GM12878 (cell line): Measurements from ENCODE around the gene GIMAP8. TPM values are rescaled to one million over a fixed set of nuclear protein-coding genes. Genes with fewer than 3 reads are reported as not detected.

Experiments used
- CBX3 ChIP-seq: fragments of 200-600 bp; sonication (generic); IDR thresholded peaks from 2 replicates; pipeline ENCODE4 v1.6.1; 2016; ENCODE audit warnings: low read depth, borderline replicate concordance
- ESRRA ChIP-seq: IDR thresholded peaks from 2 replicates; pipeline ENCODE4 v1.6.1; 2012; ENCODE audit warnings: mild to moderate bottlenecking, low read length, improper control_type of control experiment
- IKZF1 ChIP-seq: fragments of 450-650 bp; conservative IDR thresholded peaks from 2 replicates; pipeline ENCODE4 v1.6.1; 2017; ENCODE audit warnings: antibody characterized with exemption, mild to moderate bottlenecking
- MTA2 ChIP-seq: fragments of 450-650 bp; IDR thresholded peaks from 2 replicates; pipeline ENCODE4 v1.6.1; 2016; ENCODE audit warnings: low read depth, mild to moderate bottlenecking, moderate library complexity
- PAX8 ChIP-seq: fragments of 450-650 bp; IDR thresholded peaks from 2 replicates; pipeline ENCODE4 v1.6.1; 2017; ENCODE audit warnings: mild to moderate bottlenecking, moderate library complexity
- PRDM15 ChIP-seq: fragments of 450-650 bp; formaldehyde crosslinking; IDR thresholded peaks from 2 replicates; pipeline ENCODE4 v1.4.0; 2020; ENCODE audit warnings: mild to moderate bottlenecking, moderate library complexity
- SPI1 ChIP-seq: IDR thresholded peaks from 2 replicates; pipeline ENCODE4 v1.6.1; 2011; ENCODE audit warnings: low read depth, mild to moderate bottlenecking, low read length, moderate library complexity, borderline replicate concordance; ENCODE audit not compliant: insufficient read depth
- SUZ12 ChIP-seq: fragments of 200-600 bp; sonication (generic); IDR thresholded peaks from one replicate; pipeline ENCODE4 v1.6.1; 2018; ENCODE audit warnings: antibody characterized with exemption, mild to moderate bottlenecking; ENCODE audit not compliant: unreplicated experiment
- ZNF217 ChIP-seq: fragments of 450-650 bp; IDR thresholded peaks from 2 replicates; pipeline ENCODE4 v1.6.1; 2017; ENCODE audit warnings: antibody characterized with exemption, mild to moderate bottlenecking
- ZNF384 ChIP-seq: IDR thresholded peaks from 2 replicates; pipeline ENCODE4 v1.6.1; 2012; ENCODE audit warnings: low read depth, mild to moderate bottlenecking, low read length, improper control_type of control experiment, borderline replicate concordance
- polyA plus RNA-seq, 11 experiments: library from polyadenylated mRNA; depleted of rRNA in 4 of 11; unstranded in 6 of 11; stranded (reverse) in 5 of 11; fragments of >200 nt; fragmentation: Nextera tagmentation in 4 of 11; fragmentation: Illumina TruSeq in 1 of 11; extraction: Ambion mirVana in 4 of 11; extraction: Trizol in 1 of 11; gene quantifications; 1 replicate in 1 of 11; 2 replicates in 10 of 11; pipeline versions ENCODE4 v1.2.1 to v1.2.3, GENCODE V29; 2011 to 2016; ENCODE audit warnings: inconsistent platforms in 2 of 11, missing spikeins in 2 of 11, low read depth in 1 of 11
- total RNA-seq, 4 experiments: library from RNA; depleted of rRNA in 3 of 4; stranded (reverse); fragments of >200 nt in 3 of 4; fragmentation: Illumina TruSeq in 1 of 4; extraction: Trizol in 1 of 4; gene quantifications; 2 replicates each; pipeline versions ENCODE4 v1.2.1 to v1.2.3, GENCODE V29; 2013 to 2021
- TF ChIP-seq, protein P1 (sequence below): fragments of 150-350 bp; IDR thresholded peaks from 2 replicates; pipeline ENCODE4 v1.6.1; 2016; ENCODE audit warnings: low read depth, low read length

The GIMAP8 gene
- total and polyA plus RNA-seq, 10 of the 15 experiments (the other 5 are each of a cell fraction or from before 2014, with no cell fraction given) = 0.66 to 9.7 (median 4.7) TPM

- TF ChIP-seq CBX3 (no peak), PAX8 (no peak), SPI1 (no peak), PRDM15 (no peak), IKZF1 (no peak), MTA2 (no peak), ESRRA (no peak), ZNF384 (no peak), SUZ12 (no peak), ZNF217 (no peak)
- TF ChIP-seq, protein P1, sequence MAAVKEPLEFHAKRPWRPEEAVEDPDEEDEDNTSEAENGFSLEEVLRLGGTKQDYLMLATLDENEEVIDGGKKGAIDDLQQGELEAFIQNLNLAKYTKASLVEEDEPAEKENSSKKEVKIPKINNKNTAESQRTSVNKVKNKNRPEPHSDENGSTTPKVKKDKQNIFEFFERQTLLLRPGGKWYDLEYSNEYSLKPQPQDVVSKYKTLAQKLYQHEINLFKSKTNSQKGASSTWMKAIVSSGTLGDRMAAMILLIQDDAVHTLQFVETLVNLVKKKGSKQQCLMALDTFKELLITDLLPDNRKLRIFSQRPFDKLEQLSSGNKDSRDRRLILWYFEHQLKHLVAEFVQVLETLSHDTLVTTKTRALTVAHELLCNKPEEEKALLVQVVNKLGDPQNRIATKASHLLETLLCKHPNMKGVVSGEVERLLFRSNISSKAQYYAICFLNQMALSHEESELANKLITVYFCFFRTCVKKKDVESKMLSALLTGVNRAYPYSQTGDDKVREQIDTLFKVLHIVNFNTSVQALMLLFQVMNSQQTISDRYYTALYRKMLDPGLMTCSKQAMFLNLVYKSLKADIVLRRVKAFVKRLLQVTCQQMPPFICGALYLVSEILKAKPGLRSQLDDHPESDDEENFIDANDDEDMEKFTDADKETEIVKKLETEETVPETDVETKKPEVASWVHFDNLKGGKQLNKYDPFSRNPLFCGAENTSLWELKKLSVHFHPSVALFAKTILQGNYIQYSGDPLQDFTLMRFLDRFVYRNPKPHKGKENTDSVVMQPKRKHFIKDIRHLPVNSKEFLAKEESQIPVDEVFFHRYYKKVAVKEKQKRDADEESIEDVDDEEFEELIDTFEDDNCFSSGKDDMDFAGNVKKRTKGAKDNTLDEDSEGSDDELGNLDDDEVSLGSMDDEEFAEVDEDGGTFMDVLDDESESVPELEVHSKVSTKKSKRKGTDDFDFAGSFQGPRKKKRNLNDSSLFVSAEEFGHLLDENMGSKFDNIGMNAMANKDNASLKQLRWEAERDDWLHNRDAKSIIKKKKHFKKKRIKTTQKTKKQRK = no peak
Measured at GRCh38 chr7:150473902-150474301, 23.5 kb downstream of the GIMAP8 start (continued).
